CD4-positive, alpha-beta T cell treated with Interleukin-17A for 4 hours (primary cell): ENCODE results near the gene CELA1.

Experiments
- DNase-seq: peaks from one replicate; pipeline ENCODE4 v3.0.0-alpha.2; 2020; ENCODE audit warnings: mixed read lengths

CELA1 gene

DNA sequence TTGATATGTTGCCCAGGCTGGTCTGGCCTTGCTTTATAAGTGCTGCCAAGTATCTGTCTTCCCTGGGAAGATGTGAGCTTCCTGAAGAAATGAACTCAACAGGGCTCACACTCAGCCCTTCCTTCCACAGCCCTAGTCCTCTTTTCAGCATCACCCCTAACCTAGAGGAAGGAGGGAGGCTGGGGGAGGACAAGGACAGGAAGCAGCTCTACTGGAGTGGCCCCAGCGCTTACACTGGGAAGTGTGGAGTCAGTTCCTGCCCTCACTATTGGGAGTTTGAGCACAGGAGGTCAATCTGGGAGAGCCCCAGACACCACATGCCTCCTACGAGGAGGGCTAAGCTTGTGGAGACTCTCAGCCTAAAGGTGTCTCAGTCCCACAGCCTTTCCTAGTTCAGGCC lies 27.9 kb upstream of the CELA1 start:
- DNase-seq = no peak

DNA sequence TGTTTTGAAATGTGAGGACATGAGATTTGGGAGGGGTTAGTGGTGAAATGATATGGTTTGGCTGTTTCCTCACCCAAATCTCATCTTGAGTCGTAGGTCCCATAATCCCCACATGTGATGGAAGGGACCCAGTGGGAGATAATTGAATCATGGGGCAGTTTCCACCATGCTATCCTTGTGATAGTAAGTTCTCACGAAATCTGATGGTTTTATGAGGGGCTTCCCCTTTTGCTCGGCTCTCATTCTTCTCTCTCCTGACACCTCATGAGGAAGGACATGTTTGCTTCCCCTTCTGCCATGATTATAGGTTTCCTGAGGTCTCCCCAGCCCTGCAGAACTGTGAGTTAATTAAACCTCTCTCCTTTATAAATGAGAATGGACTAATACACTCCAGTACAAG lies 26.7 kb upstream of the CELA1 start:
- no peak for DNase-seq

DNA sequence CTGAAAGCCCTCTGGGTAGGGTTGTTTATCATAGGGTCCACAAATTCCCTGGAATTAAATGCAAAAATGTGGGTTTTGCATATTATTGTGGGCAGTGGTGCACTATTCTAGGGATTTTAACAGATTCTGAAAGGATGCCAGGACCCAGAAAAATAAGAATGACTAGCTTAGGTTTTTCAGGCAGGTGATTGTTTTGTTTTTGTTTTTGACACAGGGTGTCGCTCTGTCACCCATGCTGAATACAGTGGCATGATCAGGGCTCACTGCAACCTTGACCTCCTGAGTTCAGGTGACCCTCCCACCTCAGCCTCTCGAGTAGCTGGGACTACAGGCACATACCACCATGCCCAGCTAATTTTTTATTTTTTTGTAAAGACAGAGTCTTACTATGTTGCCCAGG lies 25.5 kb upstream of the CELA1 start:
- no peak for DNase-seq

DNA sequence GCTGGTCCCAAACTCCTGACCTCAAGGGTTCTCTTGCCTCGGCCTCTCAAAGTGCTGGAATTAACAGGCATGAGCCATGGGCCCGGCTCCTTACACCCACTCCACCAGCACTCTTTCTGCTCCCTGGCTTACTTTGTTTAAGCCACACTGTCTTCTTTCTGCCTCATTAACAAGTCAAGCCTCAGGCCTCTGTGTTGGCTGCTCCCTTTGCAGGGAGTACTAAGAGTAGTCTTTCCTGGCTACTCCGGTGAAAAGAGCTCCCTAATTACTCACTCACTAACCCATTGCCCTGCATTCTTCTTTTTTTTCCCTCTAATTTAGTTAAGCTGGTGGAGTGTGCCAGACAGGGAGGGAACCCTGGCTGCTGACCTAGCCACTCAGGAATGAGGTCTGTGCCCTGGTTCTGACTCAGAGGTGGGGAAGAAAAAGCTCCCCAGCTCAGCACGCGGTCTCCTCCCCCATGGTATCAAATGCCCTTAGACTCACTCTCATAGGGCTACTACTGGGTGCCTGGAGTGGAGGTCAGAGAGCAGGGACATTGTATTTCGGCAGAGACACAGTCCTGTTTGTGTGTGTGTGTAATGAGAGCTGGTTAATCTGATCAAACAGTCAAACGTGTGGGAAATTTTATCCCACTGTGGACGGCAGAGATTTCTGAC lies 24.9 kb upstream of the CELA1 start:
- no peak for DNase-seq

DNA sequence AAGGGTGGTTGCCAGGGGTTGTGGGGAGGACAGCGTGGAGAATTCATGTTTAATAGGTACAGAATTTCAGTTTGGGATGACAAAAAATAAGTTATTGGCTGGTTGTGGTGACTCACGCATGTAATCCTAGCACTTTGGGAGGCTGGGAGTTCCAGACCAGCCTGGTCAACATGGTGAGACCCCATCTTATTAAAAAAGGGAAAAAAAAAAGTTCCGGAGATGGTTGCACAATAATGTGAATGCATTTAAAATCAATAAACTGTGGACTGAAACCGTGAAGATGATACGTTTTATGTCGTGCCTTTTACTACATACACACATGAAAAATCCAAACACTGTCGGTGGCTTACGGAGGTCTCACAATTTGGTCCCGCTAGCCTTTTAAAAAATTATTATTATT lies 24.2 kb upstream of the CELA1 start:
- DNase-seq = no peak

DNA sequence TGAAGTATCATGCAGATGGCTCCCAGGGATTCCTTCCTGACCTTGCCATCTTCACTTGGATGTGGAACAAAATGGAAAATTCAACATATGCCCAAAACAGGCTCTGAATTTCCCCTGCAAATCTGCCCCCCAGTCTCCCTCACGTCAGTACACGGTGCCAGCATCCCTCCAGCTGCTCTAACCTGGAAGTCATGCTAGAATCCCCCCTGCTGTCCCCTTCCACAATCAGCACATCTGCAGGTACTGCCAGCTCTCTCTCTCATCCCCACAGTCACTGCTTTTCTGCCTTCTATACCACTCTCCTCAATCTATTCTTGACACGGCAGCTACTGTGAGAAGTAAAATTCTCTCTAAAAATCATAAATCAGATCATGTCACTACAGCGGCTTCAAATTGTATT lies 23.1 kb upstream of the CELA1 start:
- no peak for DNase-seq

DNA sequence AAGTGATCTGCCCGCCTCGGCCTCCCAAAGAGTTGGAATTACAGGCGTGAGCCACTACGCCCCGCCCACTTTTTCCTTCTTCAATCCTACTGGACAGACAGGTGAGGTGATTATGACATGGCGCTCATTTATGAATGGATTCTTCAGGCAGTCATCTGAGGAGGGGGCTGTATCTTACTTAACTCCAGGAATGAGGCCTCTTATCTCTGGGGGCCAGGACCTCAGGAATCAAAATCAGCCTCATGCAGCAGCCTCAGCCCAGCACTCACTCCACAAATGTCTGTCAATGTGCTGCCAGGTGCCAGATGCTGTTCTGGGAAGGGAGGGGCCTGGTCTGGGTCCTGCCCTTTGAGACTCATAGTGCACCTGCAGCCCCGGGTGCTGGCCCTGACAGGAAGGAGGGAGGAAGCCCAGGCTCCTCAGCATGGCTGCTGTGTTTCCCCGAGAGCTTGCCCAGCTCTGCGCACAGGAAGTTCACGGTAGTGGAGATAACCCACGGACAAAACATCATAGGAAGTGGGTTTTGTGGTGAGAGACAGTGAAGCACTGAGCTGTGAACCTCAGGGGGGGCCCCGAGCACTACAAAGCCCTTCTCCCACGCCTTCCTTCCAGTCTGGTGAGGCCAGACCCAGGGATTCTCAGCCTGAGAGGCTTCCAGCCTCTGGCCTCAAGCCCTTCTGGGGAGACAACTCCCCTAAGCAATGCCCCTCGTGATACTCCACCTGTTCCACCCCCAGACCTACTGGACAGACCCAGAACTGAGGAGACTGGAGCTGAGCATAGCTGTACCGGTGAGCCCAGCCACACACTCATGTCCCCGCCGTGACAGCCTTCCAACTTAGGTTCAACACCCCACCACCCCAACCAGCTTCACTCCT lies 22.4 kb upstream of the CELA1 start:
- DNase-seq = peak; percentile 87

DNA sequence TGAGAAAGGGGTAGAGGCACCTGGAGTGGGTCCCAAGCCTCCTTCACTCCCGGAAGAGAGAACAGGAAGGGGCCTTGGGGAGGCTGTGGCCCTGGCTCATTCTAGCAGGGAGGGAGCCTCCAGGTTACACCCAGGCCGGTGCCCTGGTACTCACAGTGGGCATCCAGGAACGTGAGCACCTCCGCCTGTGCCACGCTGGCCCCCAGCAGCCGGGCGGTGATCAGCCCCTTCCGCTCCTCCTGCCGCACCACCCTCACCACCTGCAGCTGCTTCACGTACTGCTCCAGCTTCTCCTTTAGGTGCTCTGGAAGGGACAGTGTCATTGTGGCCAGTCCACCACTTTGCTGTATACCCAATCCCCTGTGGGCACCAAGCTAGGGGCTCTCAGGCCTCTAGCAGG lies 18.8 kb upstream of the CELA1 start:
- no peak for DNase-seq

DNA sequence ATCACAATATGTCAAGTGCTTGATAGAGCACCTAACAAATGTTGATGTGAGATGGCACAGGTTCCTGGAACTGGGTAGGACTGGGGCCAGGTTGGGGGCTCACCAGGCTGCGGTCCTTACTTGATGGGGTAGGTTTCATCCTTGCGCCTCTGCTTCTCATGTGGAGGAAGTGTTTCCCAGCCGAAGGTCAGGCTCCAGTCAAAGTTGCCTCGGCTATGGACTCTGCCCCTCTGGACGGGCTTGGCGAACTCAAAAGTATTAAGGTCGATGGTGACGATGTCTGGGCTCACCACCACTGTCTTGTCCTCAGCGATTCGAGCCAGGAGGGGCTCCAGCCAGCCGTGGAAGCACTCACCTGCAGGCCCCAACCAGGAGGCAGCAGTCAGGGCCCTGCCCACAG lies 17.5 kb upstream of the CELA1 start:
- DNase-seq = no peak

DNA sequence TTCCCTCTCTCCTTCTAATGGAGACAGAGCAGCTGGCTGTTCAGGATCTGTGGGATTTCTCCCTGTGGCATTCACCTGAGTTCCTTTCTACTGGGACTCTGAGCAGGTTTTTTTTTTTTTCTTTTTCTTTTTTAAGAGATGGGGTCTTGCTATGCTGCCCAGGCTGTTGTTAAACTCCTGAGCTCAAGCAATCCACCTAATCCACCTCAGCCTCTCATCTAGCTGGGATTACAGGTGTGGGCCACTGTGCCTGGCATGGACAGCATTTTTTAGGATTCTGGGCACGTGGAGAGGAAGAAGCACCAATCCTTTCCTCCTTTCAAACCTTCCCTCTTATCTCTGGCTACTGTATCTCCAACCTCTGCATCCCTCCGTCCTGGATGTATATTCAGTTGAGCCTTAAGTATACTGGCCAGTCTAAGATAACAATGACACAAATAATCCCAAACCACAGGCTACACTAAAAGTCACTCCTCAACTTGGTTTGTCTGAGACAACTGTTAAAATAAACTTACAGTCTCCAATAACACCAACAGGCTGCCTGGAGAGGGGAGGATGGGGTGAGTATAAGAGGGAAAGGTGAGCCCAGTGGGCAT lies 16.4 kb upstream of the CELA1 start:
- no peak for DNase-seq

DNA sequence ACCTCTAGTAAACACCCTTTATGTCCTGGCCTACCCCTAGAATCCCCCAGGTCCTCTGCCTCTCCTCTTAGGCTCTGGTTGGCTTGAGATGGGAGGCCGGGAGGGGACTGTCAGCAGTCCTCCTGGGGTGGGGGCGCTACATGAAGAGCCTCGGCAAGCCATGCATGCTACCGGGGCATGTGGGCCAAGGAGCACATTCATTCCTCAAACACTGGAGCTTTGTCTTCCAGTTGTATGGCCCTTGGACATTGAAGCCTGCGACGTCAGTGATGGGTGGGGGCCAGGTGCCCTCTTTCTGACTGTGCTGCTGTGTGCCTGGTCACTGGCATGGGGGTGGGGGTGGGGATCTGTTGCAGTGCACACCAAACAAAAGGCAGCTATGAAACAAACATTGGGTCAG lies 15.8 kb upstream of the CELA1 start:
- DNase-seq = no peak

DNA sequence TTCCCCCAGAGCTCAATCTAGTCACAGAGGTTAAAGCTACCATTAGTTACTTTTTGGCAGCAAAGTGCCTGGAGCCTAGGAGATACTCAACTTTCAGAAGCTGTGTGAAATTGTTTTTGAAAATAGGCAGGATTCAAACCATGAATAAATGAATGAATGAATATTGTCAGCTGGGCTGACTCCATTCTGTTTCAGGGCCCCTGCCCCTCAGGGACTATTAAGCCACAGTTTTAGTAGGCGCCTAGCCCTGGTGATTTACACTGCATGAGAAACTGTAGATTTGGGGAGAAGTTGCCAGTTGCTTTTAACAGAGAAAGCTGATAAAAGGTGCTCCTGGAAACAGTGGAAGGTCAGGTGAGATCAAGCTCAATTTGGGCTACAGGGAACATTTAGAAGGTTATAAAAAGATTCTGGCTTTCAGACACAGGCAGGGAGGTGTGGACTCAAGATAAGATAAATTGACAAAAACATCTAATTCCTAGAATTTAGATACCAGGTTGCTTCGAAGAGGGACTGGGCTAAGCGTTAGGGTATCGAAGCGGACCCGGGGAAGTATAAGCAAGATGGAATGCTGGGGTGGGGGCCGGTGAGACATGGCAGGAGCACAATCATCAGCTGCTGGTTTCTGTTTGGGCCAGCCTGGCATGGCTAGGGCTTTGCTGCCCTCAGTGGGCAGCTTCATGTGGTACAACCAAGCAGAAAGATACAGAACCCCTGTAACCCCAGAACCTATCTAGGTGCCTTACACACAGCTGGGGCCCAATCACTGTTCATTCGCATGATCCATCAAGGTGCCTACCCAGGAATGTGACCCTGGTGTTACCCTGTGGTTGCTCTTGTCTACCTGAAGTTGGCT lies 14.9 kb upstream of the CELA1 start:
- DNase-seq = no peak

DNA sequence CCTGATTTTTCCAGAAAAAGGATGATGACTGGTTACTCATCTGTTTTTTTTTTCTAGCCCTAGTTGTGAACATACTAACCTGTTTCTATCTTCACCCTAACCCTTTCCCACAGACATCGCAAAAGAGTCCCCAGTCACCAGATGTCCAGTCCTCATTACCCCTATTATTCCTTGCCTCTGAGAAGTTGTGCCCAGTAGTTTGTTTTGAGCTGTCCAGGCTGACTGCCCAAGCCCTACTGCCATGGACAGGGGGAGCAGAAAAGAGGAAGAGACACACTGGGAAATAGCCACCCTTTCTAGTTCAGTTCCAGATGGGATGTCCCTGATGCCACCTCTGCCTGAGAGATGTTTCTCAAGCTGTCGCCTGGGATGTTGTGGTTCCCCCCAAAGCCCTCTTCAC lies 13.8 kb upstream of the CELA1 start:
- no peak for DNase-seq

DNA sequence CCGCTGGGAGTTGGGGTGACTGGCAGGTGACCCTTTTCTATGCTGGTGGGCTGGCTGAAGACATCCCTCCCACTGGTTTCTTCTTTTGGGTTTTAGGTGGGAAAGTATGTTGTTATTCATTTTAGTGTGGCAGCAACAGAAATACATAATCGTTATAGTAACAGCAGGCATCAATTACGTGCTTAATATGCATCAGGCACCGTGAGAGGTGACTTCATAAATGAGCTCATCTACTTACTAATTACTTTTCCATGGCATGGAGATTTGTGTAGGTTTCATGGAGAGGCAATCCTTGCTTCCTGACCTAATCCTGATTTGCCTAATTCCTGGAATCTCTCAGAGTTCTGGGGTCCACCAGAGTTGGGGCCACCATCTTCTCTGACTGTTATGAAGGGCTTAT lies 13.4 kb upstream of the CELA1 start:
- no peak for DNase-seq

DNA sequence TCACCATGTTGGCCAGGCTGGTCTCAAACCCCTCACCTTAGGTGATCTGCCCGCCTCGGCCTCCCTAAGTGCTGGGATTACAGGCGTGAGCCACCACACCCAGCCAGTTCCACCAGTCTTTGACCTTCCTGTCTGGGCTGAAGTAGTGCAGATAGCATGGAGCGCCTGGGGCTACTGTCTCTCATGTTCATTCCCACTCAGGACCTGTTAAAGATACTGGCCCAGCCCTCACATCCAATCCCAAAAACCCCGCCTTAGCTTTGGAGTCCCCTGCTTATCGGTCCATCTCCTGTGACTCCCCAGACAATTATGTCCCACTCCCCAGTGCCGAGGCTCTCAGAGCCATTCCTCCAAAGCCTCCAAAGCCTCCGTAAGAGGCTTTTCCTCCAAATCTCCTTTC lies 12.0 kb upstream of the CELA1 start:
- no peak for DNase-seq

DNA sequence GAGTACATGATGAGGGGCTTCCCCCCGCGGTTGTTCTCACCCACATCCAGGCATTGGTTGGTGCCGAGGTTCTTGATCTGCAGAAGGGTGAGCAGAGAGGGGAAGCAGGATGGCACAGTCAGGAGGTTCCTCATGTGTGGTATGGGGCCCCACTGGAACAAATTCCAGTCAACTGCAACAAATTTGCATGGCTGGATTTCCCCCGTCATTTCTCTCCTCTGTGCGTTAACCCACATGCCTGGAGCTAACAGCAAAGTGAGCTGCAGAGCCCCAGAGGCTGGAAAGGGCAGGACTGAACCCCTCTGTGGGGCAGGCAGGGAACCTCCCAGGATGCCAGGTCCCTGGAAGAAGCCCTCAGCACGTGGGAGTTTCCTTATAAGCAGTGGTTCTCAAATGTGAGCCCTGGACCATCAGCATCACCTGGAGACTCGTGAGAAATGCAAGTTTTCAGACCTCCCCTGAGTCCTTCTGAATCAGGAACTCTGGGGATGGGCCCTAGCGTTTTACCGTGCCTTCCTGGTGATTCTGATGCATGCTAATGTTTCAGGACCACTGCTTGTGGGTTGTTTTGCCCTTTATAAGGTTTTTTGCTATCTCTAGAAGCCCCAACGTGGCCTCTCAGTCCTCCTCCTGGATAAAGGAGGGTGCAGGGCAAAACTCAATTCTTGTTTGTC lies 11.0 kb upstream of the CELA1 start:
- DNase-seq = no peak

DNA sequence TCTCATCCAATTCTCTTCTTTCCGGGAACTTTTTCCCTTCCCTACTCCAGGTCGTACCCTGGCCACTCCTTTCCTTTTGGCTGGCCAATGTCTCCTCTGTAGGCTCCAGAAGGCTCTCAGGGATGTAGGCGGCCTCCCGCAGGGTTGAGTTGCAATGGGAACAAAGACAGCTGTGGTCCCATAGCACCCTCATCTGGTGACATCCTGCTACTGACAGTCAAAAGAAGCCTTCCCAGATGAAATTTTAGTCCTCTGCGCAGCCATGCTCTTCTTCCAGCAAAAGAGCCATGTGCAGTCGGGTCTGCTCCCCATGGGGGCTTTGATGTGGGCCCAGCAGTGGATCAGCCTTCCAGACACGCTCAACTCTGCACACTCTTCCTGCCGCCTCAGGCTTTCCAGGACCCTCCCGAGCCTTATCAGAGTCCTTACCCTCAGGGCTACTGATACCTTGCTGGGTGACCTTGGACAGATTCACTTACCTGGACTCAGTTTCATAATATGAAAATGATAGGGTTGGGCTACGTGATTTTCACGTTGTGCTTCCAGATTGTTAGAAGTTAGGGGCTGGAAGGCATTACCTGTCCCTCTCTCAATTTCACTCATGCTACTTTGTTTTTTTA lies 5.5 kb upstream of the CELA1 start:
- DNase-seq = peak; percentile 62

DNA sequence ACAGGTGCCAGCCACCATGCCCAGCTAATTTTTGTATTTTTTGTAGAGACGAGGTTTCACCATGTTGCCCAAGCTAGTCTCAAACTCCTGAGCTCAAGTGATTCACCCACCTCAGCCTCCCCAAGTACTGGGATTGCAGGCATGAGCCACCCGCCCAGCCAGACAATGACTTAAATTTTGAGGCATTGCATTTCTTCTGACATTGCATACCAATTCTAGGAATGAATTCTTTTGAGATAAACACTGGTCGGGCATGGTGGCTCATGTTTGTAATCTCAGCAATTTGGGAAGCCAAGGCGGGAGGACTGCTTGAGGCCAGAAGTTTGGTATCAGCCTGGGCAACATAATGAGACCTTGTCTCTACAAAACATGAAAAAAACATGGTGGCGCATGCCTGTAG lies 2.5 kb upstream of the CELA1 start:
- no peak for DNase-seq

DNA sequence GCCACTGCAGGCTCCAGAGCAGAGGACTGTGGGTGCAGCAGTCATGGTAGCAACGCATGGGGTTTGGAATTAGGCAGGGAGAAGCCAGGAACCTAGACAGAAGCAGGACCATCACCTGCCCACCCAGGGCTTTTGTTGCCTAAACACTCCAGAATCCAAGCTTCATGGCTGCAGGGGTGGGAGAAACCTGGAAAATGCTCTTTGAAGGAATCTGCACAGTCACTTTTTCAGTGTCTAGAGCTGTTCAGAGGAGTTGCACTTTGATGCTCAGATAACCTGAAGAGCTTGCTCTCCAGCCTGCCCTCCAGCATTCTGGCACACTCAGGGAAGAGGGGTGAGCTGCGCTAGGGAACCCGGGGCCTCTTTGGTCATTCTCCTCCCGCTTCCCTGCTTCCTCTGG lies 1.6 kb upstream of the CELA1 start:
- no peak for DNase-seq

DNA sequence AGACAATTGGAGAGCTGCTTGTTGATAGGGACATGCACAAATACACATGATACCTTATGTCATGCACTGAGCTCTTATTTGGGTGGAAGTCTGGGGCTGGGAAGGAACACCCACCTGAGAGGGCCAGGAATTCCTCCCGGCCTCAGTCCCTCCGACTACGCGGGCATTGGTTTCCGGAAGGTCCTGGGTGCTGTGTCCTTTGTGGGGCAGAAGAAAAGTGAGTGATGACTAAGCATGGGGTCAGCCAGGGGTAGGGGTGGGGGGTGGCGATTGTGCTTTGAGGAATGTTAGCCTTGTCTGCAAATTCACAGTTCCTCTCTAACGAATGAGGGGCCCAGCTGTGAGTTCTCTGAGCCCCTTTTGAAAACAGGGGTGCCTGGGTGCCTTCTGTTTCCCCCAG lies 798 bp downstream of the CELA1 start:
- no peak for DNase-seq

DNA sequence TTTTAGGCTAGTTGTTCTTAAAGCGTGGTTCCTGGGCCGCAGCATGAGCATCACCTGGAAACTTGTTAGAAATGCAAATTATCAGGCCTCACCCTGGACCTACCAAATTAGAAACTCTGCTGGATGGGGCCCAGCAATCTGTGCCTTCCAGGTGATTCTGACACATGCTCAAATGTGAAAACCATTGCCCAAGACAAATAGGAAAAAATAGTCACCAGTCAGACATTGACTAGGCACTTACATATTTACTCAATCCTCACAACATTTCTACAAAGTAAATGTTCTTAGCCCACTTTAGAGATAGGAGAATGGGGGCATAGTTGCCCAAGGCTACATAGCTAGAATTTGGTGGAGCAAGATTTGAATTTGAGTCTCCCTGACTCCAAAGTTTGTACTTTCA lies 3.3 kb downstream of the CELA1 start:
- DNase-seq = no peak

DNA sequence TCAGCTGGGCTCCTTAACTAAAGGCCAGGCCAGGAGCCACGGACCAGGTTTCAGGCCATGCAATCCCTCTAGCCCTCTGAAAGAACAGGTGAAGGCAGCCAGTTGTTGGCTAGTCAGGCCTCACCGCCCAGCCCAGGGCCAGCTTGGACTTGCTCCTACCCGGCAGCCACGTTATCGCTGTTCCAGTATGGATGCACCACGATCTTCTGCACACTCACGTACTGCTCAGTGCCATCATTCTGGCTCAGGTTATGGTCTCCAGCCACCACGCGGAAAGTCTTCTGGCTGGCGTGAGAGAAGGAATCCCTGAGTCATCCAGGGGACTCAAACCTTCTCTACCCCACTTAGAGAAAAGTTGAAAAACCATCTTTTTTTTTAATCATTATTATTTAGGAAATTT lies 4.1 kb downstream of the CELA1 start:
- no peak for DNase-seq
